ENCODE results near the gene MEIS1.

Gene MEIS1

DNA sequence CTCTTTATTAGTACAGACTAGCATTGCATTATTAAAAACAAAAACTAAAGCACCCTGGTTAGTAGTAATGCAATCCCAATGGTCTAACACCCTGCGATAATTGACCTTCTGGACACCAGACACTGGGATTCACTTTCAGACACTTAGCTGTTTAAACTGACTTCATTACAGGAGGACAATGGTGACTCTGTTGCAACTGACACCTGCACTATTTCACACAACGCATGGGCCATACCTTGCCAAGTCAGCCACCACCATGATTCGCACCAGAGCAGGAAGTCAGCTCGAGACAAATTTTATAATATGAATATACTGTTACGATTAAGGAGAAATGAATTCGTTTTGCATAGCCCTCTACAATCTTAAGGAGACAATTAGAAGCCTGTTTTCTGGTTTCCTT is 150.7 kb downstream of the MEIS1 start:
- peaks cover 9% of the 10 kb centered on the region for H3K9me3 ChIP-seq (ENCODE audit: severe bottlenecking)
- no peaks in the 10 kb centered on the region for H3K36me3 ChIP-seq
- no peak overlapping the region for H3K27ac ChIP-seq
- TF ChIP-seq, protein P1, sequence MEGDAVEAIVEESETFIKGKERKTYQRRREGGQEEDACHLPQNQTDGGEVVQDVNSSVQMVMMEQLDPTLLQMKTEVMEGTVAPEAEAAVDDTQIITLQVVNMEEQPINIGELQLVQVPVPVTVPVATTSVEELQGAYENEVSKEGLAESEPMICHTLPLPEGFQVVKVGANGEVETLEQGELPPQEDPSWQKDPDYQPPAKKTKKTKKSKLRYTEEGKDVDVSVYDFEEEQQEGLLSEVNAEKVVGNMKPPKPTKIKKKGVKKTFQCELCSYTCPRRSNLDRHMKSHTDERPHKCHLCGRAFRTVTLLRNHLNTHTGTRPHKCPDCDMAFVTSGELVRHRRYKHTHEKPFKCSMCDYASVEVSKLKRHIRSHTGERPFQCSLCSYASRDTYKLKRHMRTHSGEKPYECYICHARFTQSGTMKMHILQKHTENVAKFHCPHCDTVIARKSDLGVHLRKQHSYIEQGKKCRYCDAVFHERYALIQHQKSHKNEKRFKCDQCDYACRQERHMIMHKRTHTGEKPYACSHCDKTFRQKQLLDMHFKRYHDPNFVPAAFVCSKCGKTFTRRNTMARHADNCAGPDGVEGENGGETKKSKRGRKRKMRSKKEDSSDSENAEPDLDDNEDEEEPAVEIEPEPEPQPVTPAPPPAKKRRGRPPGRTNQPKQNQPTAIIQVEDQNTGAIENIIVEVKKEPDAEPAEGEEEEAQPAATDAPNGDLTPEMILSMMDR (IDR thresholded peaks at IDR 0.05; ENCODE audit: low read depth, low read length) = no peak
- DNase-seq = no peak
- no peak overlapping the region for H3K4me3 ChIP-seq (ENCODE audit: low read depth, low read length)
- H3K27me3 ChIP-seq (ENCODE audit: insufficient read depth, low read depth, severe bottlenecking) = peaks cover 70% of the 10 kb centered on the region

DNA sequence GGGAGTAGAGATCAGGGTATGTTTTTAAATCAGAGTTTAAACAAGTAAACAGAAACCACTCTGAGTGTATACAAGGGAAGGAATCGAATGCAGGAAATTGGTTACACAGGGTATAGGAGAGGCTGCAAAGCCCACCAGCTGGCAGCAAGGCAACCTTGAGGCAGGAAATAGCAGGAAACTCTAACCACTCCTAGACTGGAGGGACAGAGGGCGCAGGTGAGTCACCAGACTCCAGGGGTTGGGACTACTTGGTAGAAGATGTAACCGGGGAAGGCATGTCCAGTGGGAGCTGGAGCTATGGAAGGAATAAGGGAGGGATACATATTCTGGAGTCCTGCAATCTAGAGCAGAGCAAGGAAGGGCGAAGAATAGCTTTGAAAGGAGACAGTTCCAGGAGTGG is 152.3 kb downstream of the MEIS1 start:
- TF ChIP-seq, protein P1 (IDR thresholded peaks at IDR 0.05; ENCODE audit: low read depth, low read length) = peak; percentile 80
- H3K27me3 ChIP-seq (ENCODE audit: insufficient read depth, low read depth, severe bottlenecking) = peaks cover 63% of the 10 kb centered on the region
- H3K27ac ChIP-seq = no peak overlapping the region
- H3K36me3 ChIP-seq = no peaks in the 10 kb centered on the region
- no peak overlapping the region for H3K4me3 ChIP-seq (ENCODE audit: low read depth, low read length)
- DNase-seq = peak; percentile 77
- no peaks in the 10 kb centered on the region for H3K9me3 ChIP-seq (ENCODE audit: severe bottlenecking)

DNA sequence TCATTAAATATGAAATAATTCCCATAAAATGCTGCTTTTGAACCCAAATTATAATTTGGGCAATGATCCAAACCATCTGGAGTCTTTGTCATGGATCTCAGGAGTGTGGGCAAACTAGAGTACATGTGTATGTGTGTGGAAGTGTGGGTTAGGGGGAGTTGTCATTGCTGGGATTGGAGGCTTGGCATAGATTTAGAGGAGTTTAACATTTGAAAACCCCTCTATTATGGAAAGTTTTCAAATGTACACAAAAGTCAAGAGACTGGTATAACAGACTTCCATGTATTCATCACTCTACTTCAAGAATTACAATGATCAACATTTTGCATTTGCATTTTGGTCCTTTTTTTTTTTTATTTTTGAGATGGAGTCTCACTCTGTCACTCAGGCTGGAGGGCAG is 159.1 kb downstream of the MEIS1 start:
- H3K4me3 ChIP-seq (ENCODE audit: low read depth, low read length) = no peak overlapping the region
- H3K9me3 ChIP-seq (ENCODE audit: severe bottlenecking) = no peaks in the 10 kb centered on the region
- no peak for DNase-seq
- peaks cover 50% of the 10 kb centered on the region for H3K27me3 ChIP-seq (ENCODE audit: insufficient read depth, low read depth, severe bottlenecking)
- H3K27ac ChIP-seq = no peak overlapping the region
- no peaks in the 10 kb centered on the region for H3K36me3 ChIP-seq
- TF ChIP-seq, protein P1 (IDR thresholded peaks at IDR 0.05; ENCODE audit: low read depth, low read length) = no peak

DNA sequence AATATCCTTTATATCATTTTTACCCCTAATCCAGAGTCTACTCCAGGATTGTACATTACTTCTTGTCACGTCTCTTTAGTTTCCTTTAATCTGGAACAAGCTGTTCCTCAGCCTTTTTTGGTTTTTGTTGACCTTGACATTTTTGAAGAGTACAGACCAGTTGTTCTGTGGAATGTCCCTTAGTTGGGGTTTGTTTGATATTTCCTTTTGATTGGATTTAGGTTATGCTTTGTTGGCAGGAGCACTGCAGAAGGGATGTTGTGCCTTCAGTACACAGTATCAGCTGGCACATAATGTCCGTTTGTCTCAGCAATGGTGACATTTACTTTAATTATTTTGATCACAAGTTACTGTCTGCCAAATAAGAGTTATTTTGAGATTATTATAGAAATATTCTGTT is 160.6 kb downstream of the MEIS1 start:
- no peaks in the 10 kb centered on the region for H3K9me3 ChIP-seq (ENCODE audit: severe bottlenecking)
- no peak for DNase-seq
- H3K4me3 ChIP-seq (ENCODE audit: low read depth, low read length) = no peak overlapping the region
- TF ChIP-seq, protein P1 (IDR thresholded peaks at IDR 0.05; ENCODE audit: low read depth, low read length) = no peak
- peaks cover 57% of the 10 kb centered on the region for H3K27me3 ChIP-seq (ENCODE audit: insufficient read depth, low read depth, severe bottlenecking)
- H3K36me3 ChIP-seq = no peaks in the 10 kb centered on the region
- H3K27ac ChIP-seq = no peak overlapping the region

DNA sequence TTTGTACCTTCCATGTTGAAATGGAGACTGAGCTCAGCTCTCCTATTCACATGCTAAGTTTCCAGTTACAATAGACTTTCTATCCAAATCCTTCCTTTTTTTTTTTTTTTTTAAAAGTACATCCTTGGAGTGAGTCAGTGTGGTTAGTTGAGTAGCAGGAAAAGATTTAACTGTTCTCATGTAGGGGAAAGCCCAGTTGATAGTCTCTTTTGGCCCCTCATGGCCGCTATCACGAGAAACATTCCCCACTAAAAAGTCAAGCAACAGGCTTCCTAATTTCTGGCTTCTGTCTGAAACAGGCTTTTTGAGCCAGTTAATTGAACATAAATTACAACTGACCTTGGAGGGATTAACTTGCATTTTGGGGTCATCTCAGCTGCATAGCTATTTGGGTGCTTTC is 161.3 kb downstream of the MEIS1 start:
- no peak overlapping the region for H3K4me3 ChIP-seq (ENCODE audit: low read depth, low read length)
- no peak overlapping the region for H3K27ac ChIP-seq
- TF ChIP-seq, protein P1 (IDR thresholded peaks at IDR 0.05; ENCODE audit: low read depth, low read length) = no peak
- H3K9me3 ChIP-seq (ENCODE audit: severe bottlenecking) = no peaks in the 10 kb centered on the region
- DNase-seq = no peak
- H3K36me3 ChIP-seq = no peaks in the 10 kb centered on the region
- H3K27me3 ChIP-seq (ENCODE audit: insufficient read depth, low read depth, severe bottlenecking) = peaks cover 62% of the 10 kb centered on the region

DNA sequence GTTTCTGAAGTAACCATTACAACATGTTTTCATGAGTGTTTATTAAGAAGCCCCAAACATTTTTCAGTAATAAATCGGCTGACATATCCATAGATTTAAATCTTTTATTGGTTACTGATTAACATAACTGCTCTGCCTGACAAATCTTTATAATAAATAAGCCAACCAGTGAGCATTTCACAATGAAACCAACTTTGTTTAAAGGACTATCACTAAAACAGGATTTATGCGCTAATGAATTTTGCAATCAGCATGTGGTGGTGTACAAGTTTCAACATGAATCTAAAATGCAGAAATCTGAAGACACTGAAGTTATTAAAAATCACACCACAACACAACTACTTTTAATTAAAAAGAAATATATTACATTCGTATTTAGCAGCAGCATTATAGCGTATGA is 166.7 kb downstream of the MEIS1 start:
- TF ChIP-seq, protein P1 (IDR thresholded peaks at IDR 0.05; ENCODE audit: low read depth, low read length) = no peak
- H3K27ac ChIP-seq = no peak overlapping the region

More for the DNA sequence above, 166.7 kb downstream of the MEIS1 start:
- Histone ChIP-seq H3K9me3 (ENCODE audit: severe bottlenecking) (no peaks in the 10 kb centered on the region), H3K27me3 (ENCODE audit: insufficient read depth, low read depth, severe bottlenecking) (peaks cover 53% of the 10 kb centered on the region), H3K36me3 (no peaks in the 10 kb centered on the region), H3K4me3 (ENCODE audit: low read depth, low read length) (no peak overlapping the region)
- no peak for DNase-seq
